Dermis blood vessel endothelial cell (primary cell): Measurements from ENCODE around the gene PTPN9. TPM values are rescaled to one million over a fixed set of nuclear protein-coding genes. Genes with fewer than 3 reads are reported as not detected.
"Not testable (repeated sequence)": the region's sequence is repeated elsewhere in the genome, so short reads cannot be mapped to it uniquely, and the experiment has no call there.

Experiments used
- DNase-seq: peaks from one replicate; pipeline ENCODE4 v3.0.0; 2010
- total RNA-seq: library from RNA; depleted of rRNA; stranded (reverse); fragments of >200 nt; gene quantifications from 2 replicates; pipeline ENCODE4 v1.2.3, GENCODE V29; 2014

Gene PTPN9
- total RNA-seq, 1 donor from 2014 or later, result 17.7 TPM

GRCh38 chr15:75452865-75453702, 126.0 kb downstream of the PTPN9 start:
- peak; percentile 65 for DNase-seq

- peak; percentile 83 for DNase-seq
Measured at GRCh38 chr15:75452364-75452864, 126.7 kb downstream of the PTPN9 start.

DNA sequence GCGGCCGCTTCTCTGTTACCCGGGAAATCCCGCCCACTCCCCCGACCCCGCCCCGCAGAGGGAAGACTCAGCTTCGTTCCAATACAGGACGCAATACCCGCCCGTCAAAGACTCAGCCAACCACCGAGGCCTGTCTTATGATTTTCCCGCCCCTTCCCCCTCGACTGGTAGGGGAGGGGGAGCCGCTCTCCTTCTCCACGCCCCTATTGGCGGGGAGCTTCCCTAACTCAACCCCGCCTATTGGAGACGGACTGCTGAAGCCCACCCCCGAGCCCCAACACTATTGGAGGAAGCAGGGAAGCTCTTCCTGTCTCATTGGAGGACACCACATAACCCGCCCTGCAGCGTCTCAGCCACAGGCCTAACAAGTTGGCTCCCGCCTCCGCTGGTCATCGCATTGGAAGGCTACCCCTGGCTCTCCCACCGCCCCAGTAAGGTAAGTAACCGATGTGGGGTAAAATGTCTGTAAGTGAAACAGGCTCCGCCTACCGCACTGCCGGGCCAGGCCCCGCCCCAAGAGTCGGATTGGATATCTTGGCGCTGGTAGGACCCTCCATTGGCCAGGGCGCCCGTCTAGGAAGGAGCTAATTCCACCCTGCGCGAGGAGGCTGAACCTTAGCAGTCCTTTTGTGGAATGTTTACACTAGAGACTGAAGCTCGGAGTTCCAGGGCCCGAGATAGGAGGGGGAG, 127.3 kb downstream of the PTPN9 start, which contains the start of gene SIN3A:
SIN3A (minus strand) TSS at position 17 of the 690 bp plus-strand sequence. CDS start 21,315 bp downstream, outside the sequence.
- peak; percentile 100 for DNase-seq

DNA sequence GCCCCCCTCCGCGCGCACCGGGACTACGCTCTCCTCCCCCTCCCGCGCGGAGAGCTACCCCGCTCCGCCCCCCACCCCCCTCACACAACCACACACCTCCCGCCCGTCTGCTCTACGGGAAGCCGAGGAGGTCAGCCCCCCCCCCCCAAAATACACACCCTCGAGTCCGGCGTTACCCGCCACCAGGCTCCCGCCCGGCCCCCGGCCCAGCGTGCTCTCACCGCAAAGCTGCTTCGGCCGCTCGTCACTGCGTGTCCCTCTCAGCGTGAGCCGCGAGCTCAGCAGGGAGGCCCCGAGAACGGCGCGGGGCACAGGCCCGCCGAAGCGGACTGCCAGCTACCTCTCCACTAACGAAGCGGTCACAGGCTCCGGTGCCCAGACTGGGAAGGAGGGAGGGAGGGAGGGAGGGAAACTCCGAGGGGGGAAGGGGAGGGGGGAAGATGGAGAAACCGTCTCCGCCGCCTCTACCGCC, 127.9 kb downstream of the PTPN9 start:
- DNase-seq, result no peak

- peak; percentile 95 for DNase-seq
Measured at GRCh38 chr15:75450307-75451201, 128.6 kb downstream of the PTPN9 start.

GRCh38 chr15:75449585-75450306, 129.4 kb downstream of the PTPN9 start:
- no peak for DNase-seq

- not testable (repeated sequence) for DNase-seq
Measured at GRCh38 chr15:75448171-75448570, 130.9 kb downstream of the PTPN9 start.

DNA sequence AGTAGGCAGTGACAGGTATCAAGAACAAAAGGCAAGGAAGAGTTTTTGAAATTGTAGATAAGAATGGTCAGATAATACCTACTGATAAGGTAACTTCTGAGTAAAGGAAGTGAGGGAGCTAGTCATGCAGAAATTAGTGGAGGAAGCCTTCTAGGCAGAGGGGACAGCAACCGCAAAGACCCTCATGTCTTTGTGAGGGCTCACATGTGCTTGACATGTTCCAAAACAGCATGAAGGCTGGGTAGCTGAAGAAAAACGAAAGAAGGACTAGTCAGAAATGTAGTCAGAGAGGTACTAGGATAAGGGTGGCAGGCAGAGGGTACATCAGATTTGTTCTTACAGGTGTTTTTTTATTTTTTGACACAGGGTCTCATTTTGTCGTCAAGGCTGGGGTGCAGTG, 133.0 kb downstream of the PTPN9 start:
- DNase-seq, result no peak

GRCh38 chr15:75445324-75445723, 133.8 kb downstream of the PTPN9 start:
- not testable (repeated sequence) for DNase-seq

- peak; percentile 22 for DNase-seq
Measured at GRCh38 chr15:75443972-75444453, 135.1 kb downstream of the PTPN9 start.

GRCh38 chr15:75437721-75438120, 141.4 kb downstream of the PTPN9 start:
- no peak for DNase-seq

DNA sequence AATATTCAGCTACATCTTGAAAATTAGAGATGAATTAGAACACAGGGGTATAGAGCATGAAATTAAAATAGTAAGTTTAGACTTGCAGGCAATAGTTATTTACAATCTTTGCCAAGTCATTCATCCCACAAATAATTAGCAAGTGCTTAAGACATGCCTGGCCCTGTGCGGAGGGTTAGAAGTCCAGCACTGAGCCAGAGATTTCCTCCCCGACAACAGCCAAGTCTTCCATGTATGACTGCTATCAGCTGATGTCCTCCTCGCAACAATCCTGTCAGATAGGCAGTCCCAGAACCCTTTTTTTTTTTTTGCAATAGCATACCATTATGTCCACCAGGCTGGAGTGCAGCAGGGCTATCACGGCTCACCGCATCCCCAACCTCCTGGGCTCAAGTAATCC, 142.2 kb downstream of the PTPN9 start:
- no peak for DNase-seq

DNA sequence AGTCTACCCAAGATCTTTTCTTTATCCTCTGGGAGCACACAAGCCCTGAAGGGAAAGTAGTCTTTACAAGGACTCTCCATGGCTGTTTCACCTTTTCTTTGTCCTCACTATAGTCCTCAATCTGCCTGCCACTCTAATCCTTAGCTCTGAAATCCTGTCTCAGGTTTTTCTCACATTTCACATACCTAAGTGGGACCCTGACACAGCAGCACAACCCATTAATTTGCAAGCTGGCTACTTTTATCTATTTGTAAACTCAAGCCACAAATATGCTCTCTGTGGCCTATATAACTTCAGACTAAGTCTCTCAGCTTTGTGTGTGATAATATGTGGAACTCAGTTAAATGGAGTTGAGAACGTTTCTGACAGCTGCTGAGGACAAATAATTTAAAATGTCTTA, 147.4 kb downstream of the PTPN9 start:
- no peak for DNase-seq

DNA sequence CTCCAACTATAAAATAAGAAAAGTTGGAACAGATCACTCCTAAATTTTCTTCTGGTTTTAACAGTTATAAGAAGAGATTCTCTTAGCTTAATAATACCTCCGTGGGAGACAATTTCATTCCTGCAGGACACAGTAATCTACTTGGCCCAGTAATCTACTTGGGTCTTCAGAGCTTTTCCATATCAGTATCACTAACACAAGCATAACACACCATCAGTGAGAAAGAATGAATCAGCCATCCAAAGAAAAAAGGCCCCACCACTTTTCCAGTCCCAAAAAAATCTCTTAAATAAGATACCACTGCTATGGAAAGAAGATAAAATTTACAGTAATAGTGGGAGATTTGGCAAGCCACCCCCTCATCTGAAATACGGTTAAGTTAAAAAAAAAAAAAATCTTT, 147.8 kb downstream of the PTPN9 start:
- DNase-seq, result no peak

DNA sequence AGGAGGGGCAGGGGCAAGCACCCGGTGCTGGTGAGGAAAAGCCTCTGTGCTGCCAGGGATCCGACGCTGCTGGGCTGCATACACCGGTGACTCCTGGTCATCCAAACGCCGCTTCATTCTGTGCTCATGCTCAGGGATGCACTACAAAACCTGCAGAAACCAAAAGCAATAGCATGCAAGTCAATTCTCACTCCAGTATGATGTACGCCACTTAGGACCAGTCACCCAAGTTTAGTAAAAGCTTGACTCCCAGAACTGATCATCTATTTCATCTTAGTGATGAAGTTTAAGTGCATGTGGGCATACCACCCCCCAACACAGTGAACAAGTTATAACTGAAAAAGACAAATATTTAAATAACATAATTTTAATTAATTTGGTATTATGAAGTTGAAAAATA, 148.9 kb downstream of the PTPN9 start:
- no peak for DNase-seq

DNA sequence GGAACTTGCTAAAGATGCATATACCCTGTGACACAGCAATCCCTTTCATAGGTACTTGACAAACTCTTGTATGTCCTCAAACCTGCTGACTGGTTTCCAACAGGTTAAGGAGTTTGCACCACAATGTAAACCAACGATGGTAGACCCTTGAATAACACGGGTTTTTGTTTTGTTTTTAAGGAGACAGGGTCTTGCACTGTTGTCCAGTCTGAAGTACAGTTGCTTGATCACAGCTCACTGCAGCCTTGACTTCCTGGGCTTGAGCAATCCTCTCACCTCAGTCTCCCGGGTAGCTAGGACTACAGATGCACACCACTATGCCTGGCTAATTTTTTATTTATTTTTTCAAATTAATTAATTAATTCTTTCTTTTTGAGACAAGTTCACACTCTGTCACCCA, 151.0 kb downstream of the PTPN9 start:
- no peak for DNase-seq

GRCh38 chr15:75425966-75426500, 153.1 kb downstream of the PTPN9 start:
- peak; percentile 27 for DNase-seq

DNA sequence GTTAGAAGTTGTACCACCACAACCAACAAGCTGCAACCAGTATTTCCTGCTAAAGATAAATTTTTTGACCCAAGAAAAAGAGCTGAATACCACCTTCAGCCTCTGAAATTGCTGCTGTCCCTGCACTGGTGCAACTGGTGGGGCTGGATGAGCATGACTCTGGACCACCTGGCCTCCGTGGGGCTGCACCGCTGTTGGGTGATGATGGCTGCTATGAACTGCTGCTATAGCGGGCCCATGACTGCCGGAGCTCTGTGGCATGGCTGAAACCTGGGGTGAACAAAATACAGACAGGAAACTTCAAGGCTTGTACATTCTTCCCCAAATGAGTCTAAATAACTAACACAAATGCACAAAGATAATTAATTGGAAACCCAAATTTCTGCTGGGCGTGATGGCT, 156.6 kb downstream of the PTPN9 start:
- DNase-seq, result no peak

- DNase-seq, result peak; percentile 40
Measured at GRCh38 chr15:75420698-75421097, 158.4 kb downstream of the PTPN9 start.

GRCh38 chr15:75416584-75416983, 162.5 kb downstream of the PTPN9 start:
- no peak for DNase-seq
